ENCODE data around the gene SREBF1.

The SREBF1 gene

DNA sequence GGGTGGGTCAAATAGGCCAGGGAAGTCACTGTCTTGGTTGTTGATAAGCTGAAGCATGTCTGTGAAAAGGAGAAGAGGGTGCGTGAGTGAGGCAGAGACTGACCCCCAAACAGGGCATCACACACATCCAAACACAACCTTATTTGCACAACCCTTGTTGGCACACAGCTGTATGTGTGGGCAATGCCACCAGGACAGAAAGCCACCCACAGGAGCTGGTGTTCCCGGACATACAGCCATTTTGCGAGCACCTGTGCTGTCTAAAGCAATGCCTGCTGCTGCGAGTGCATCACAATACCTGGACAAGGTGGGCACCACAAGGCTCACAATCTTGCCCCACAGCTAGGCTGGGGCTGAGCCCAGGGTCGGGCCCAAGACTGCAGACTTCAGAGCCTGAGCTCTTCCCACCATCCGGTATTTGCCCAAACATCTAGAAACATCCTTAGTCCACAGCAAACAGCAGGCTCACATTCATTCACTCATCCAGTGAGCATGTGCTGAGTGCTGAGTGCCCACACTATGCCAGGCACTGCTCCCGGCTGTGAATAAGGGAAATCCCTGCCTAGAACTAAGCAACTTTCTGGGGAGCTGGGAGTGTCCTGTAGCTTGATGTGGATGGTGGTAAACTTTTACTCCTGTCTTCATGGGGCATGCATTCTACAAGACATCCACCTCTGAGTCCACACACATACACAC lies 16.2 kb downstream of the SREBF1 start:
- H3K27me3 ChIP-seq (ENCODE audit: insufficient read depth, low read length) = no peaks in the 10 kb centered on the region
- peaks cover 4% of the 10 kb centered on the region for H3K36me3 ChIP-seq (ENCODE audit: insufficient read depth, low read length)
- no peaks in the 10 kb centered on the region for H3K9me3 ChIP-seq (ENCODE audit: low read length)
- H3K4me3 ChIP-seq (ENCODE audit: low read length) = no peak overlapping the region
- no peak overlapping the region for H2AFZ ChIP-seq (ENCODE audit: low read depth, low read length)
- peaks cover 26% of the 10 kb centered on the region for H3K4me1 ChIP-seq (ENCODE audit: insufficient read depth, low read length)

GRCh38 chr17:17820046-17820445 lies 16.7 kb downstream of the SREBF1 start:
- H2AFZ ChIP-seq (ENCODE audit: low read depth, low read length) = no peak overlapping the region
- no peaks in the 10 kb centered on the region for H3K27me3 ChIP-seq (ENCODE audit: insufficient read depth, low read length)
- peaks cover 25% of the 10 kb centered on the region for H3K4me1 ChIP-seq (ENCODE audit: insufficient read depth, low read length)
- H3K9me3 ChIP-seq (ENCODE audit: low read length) = no peaks in the 10 kb centered on the region
- peaks cover 4% of the 10 kb centered on the region for H3K36me3 ChIP-seq (ENCODE audit: insufficient read depth, low read length)
- H3K4me3 ChIP-seq (ENCODE audit: low read length) = no peak overlapping the region

DNA sequence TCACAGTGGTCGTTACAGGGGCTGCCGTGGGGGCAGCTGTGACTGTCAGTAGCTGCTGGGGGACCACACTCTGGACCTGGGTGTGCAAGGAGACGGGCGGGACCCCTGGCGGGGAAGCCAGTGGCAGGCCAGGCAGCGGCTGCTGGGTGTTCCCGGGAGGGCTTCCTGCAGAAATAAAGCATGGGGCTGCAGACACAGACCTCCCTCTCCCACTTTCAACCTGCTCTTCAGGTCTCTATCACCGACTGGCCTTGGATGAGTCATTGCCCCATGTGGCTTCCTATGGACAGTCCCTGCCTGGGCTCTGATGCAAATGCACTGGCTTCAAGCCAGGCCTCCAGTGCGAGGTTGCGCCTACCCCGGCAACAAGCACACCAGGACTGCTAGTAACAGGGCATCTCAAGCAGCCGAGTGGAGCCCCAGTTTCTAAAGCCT lies 17.2 kb downstream of the SREBF1 start:
- peaks cover 20% of the 10 kb centered on the region for H3K4me1 ChIP-seq (ENCODE audit: insufficient read depth, low read length)
- no peaks in the 10 kb centered on the region for H3K9me3 ChIP-seq (ENCODE audit: low read length)
- peaks cover 4% of the 10 kb centered on the region for H3K36me3 ChIP-seq (ENCODE audit: insufficient read depth, low read length)
- no peaks in the 10 kb centered on the region for H3K27me3 ChIP-seq (ENCODE audit: insufficient read depth, low read length)
- no peak overlapping the region for H3K4me3 ChIP-seq (ENCODE audit: low read length)
- no peak overlapping the region for H2AFZ ChIP-seq (ENCODE audit: low read depth, low read length)

DNA sequence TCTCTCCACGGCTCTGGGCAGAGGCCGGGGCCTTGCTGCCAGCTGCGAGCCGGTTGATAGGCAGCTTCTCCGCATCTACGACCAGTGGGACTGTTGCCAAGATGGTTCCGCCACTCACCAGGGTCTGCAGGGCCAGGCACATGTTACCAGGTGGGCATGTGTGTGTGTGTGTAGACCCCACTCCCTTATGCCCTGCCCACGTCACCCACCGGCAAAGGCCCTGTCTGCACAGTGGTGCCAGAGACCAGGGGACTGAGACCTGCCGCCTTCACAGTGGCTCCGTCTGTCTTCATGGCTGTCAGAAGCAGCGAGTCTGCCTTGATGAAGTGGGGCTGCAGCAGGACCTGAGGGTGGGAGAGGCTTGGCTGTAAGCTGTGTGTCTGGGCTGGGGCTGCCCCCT lies 17.7 kb downstream of the SREBF1 start:
- Histone ChIP-seq H3K36me3 (ENCODE audit: insufficient read depth, low read length) (peaks cover 4% of the 10 kb centered on the region), H2AFZ (ENCODE audit: low read depth, low read length) (no peak overlapping the region), H3K4me1 (ENCODE audit: insufficient read depth, low read length) (peaks cover 15% of the 10 kb centered on the region), H3K27me3 (ENCODE audit: insufficient read depth, low read length) (no peaks in the 10 kb centered on the region), H3K4me3 (ENCODE audit: low read length) (no peak overlapping the region), H3K9me3 (ENCODE audit: low read length) (no peaks in the 10 kb centered on the region)

- Histone ChIP-seq H3K36me3 (ENCODE audit: insufficient read depth, low read length) (peaks cover 5% of the 10 kb centered on the region), H3K27me3 (ENCODE audit: insufficient read depth, low read length) (no peaks in the 10 kb centered on the region), H3K9me3 (ENCODE audit: low read length) (no peaks in the 10 kb centered on the region), H3K4me3 (ENCODE audit: low read length) (no peak overlapping the region), H2AFZ (ENCODE audit: low read depth, low read length) (no peak overlapping the region), H3K4me1 (ENCODE audit: insufficient read depth, low read length) (peaks cover 8% of the 10 kb centered on the region)
Observed at GRCh38 chr17:17818088-17818526, 18.7 kb downstream of the SREBF1 start.

GRCh38 chr17:17817552-17817947 lies 19.2 kb downstream of the SREBF1 start:
- Histone ChIP-seq H3K4me1 (ENCODE audit: insufficient read depth, low read length) (peaks cover 3% of the 10 kb centered on the region), H3K36me3 (ENCODE audit: insufficient read depth, low read length) (peaks cover 8% of the 10 kb centered on the region), H3K4me3 (ENCODE audit: low read length) (no peak overlapping the region)

DNA sequence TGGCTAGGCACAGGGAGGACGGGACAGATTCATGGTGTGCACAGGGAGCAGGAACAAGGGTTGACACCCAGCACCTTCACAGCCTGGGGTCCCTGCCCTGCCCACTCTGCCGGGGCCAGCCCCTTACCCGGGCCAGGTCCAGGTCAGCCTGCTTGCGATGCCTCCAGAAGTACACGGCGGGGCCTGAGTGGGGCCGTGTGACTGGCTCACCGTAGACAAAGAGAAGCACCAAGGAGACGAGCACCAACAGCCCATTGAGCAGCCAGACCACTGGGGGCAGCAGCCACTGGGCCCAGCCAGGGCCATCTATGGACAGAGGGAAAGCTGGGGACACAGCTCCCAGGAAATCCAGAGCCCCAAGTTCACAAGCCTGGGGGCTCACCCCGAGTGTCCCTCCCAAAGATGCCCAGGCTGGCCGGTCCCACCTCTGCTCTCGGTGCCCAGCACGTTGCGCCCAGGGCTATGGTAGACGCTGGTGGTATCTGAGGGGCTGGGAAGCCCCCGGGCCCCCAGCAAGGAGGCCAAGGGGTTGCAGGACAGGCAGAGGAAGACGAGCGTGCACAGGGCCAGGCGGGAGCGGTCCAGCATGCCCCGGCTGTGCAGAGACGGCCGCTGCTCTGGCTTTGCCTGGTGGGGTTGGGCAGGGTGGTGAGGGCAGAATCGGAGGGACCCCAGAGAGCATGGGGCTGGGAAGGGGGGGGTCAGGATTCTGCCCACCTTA lies 19.8 kb downstream of the SREBF1 start:
- H2AFZ ChIP-seq (ENCODE audit: low read depth, low read length) = no peak overlapping the region
- no peaks in the 10 kb centered on the region for H3K9me3 ChIP-seq (ENCODE audit: low read length)
- no peak overlapping the region for H3K4me3 ChIP-seq (ENCODE audit: low read length)
- H3K36me3 ChIP-seq (ENCODE audit: insufficient read depth, low read length) = peaks cover 8% of the 10 kb centered on the region
- H3K27me3 ChIP-seq (ENCODE audit: insufficient read depth, low read length) = no peaks in the 10 kb centered on the region
- H3K4me1 ChIP-seq (ENCODE audit: insufficient read depth, low read length) = peaks cover 4% of the 10 kb centered on the region

More at GRCh38 chr17:17817552-17817947, 19.2 kb downstream of the SREBF1 start:
- Histone ChIP-seq H2AFZ (ENCODE audit: low read depth, low read length) (no peak overlapping the region), H3K9me3 (ENCODE audit: low read length) (no peaks in the 10 kb centered on the region), H3K27me3 (ENCODE audit: insufficient read depth, low read length) (no peaks in the 10 kb centered on the region)

DNA sequence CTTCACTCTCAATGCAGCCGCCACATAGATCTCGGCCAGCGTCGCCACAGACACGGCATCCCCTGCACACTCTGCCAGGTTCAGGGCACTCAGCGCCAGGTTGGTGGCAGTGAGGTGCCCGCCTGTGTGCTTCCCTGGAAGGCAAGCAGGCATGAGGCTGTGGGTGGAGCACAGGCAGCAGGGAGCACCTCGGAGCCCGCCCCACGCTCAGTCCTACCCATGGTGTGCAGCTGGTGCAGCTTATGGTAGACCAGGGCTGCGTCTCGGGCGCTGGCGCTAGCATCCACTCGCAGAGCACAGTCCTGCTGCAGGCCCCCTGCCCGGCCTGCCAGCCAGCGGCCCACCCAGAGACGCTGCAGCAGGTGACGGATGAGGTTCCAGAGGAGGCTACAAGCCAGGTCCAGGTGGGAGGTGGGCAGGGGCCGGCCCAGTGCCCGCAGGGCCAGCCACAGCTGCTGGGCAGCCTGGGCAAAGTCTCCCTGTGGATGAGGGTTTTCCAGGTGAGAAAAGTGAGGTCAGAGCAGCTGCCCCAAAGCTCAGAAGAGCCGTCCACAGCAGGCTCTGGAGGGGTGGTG lies 20.5 kb downstream of the SREBF1 start:
- Histone ChIP-seq H3K27me3 (ENCODE audit: insufficient read depth, low read length) (no peaks in the 10 kb centered on the region), H2AFZ (ENCODE audit: low read depth, low read length) (no peak overlapping the region), H3K36me3 (ENCODE audit: insufficient read depth, low read length) (peaks cover 8% of the 10 kb centered on the region), H3K4me1 (ENCODE audit: insufficient read depth, low read length) (peaks cover 10% of the 10 kb centered on the region), H3K9me3 (ENCODE audit: low read length) (no peaks in the 10 kb centered on the region), H3K4me3 (ENCODE audit: low read length) (no peak overlapping the region)

DNA sequence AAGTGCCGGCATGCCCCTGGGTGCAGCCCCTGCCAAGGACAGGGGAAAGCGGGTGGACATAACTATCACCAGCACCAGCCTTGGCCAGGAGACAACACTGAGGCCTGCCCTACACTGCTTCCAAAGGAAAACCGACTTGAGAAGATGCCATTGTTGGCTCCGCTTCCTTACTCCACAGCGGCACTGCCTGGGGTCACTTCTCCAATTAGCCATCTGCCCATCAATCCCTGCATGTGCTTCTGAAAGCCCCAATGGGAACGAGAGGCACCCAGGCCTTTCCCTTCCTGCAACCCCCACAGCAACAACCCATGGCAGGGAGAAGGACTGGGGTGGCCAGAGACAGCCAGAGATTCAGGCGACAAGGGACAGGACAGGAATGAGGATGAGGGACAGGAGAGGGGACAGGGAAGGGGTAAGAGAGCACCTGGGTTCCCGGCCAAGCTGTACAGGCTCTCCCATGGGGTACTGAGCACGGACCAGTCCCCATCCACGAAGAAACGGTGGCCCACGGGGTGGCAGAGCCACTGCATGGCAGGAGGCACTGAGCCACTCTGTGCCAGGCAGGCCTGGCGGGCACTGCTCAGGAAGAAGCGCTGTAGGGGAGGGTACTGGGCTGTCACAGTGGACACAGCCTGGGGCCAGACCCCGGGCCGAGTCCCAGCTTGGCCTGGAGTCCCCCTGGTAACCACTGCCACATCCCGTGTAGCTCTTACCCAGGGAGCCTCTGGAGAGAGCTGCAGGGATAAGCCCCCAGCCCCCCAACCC lies 21.2 kb downstream of the SREBF1 start:
- peaks cover 12% of the 10 kb centered on the region for H3K36me3 ChIP-seq (ENCODE audit: insufficient read depth, low read length)
- H3K27me3 ChIP-seq (ENCODE audit: insufficient read depth, low read length) = no peaks in the 10 kb centered on the region
- peaks cover 14% of the 10 kb centered on the region for H3K4me1 ChIP-seq (ENCODE audit: insufficient read depth, low read length)
- H3K4me3 ChIP-seq (ENCODE audit: low read length) = no peak overlapping the region
- H2AFZ ChIP-seq (ENCODE audit: low read depth, low read length) = no peak overlapping the region
- no peaks in the 10 kb centered on the region for H3K9me3 ChIP-seq (ENCODE audit: low read length)

GRCh38 chr17:17815062-17815406 lies 21.8 kb downstream of the SREBF1 start:
- Histone ChIP-seq H3K27me3 (ENCODE audit: insufficient read depth, low read length) (no peaks in the 10 kb centered on the region), H3K4me1 (ENCODE audit: insufficient read depth, low read length) (peaks cover 16% of the 10 kb centered on the region), H3K4me3 (ENCODE audit: low read length) (no peak overlapping the region), H3K36me3 (ENCODE audit: insufficient read depth, low read length) (peaks cover 18% of the 10 kb centered on the region), H2AFZ (ENCODE audit: low read depth, low read length) (no peak overlapping the region), H3K9me3 (ENCODE audit: low read length) (no peaks in the 10 kb centered on the region)

GRCh38 chr17:17814162-17815061 lies 22.4 kb downstream of the SREBF1 start:
- Histone ChIP-seq H2AFZ (ENCODE audit: low read depth, low read length) (no peak overlapping the region), H3K36me3 (ENCODE audit: insufficient read depth, low read length) (peaks cover 19% of the 10 kb centered on the region), H3K4me3 (ENCODE audit: low read length) (no peak overlapping the region), H3K27me3 (ENCODE audit: insufficient read depth, low read length) (no peaks in the 10 kb centered on the region), H3K4me1 (ENCODE audit: insufficient read depth, low read length) (peaks cover 16% of the 10 kb centered on the region), H3K9me3 (ENCODE audit: low read length) (no peaks in the 10 kb centered on the region)

DNA sequence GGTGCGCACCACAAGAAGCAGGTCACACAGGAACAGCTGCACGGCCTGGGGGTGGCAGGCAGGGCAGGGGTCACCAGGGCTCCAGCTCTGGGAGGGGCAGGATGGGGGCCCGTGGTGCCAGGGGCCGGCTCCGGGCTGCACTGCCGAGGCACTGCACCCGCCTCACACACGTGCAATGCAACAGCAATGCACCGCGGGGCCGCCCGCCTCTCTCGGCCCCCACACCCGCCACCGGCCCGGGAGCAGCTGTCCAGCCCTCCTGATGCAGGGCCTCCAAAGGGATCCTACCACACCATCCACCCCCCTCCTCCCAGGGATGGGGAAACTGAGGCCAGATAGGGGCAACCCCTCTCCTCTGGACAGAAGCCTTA lies 23.1 kb downstream of the SREBF1 start:
- H3K27me3 ChIP-seq (ENCODE audit: insufficient read depth, low read length) = no peaks in the 10 kb centered on the region
- H3K4me1 ChIP-seq (ENCODE audit: insufficient read depth, low read length) = peaks cover 16% of the 10 kb centered on the region
- H3K4me3 ChIP-seq (ENCODE audit: low read length) = no peak overlapping the region
- H3K36me3 ChIP-seq (ENCODE audit: insufficient read depth, low read length) = peaks cover 20% of the 10 kb centered on the region
- no peak overlapping the region for H2AFZ ChIP-seq (ENCODE audit: low read depth, low read length)
- H3K9me3 ChIP-seq (ENCODE audit: low read length) = no peaks in the 10 kb centered on the region

Data from neuron (in vitro differentiated cells).